HG02870 (cell line): Measurements from ENCODE around the gene CYP4V2.

ENCODE experiments used
- ATAC-seq: cut with Tn5 transposase; IDR thresholded peaks from one replicate; pipeline ENCODE4 v1.9.1; 2021; ENCODE audit warnings: mild to moderate bottlenecking, moderate library complexity; ENCODE audit not compliant: unreplicated experiment

CYP4V2 gene

DNA sequence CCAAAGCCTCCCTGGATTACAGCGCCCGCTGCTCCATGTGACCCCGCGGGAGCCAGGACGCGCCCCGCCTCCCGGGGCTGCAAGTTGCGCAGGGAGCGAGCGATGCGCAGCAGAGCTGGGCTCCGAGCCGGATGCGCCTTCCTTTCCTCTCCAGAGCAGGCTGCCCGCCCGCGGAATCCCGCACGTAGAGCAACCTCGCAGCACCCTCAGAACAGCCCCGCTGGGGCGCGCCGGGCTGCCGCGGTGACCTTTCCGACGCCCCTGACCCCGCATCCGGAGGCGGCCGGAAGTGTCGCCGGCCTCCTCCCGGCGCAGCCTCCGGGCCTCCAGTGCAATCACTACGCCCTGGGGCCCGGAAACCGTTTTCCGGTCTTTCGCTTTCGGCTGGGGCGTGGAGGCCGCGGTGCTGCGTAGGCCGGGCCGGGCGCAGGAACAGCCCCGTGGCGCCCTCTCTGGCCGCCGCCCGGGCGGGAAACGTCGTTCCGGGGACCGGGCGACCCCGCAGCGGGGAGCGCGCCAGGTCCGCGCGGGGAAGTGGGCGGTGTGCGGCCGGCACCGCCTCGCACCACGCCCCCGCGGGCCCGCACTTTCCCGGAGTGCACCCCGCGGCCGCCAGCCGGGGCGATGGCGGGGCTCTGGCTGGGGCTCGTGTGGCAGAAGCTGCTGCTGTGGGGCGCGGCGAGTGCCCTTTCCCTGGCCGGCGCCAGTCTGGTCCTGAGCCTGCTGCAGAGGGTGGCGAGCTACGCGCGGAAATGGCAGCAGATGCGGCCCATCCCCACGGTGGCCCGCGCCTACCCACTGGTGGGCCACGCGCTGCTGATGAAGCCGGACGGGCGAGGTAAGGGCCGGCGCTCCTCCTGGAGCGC lies at the start of gene CYP4V2:
Gene CYP4V2, plus strand, starts transcription at position 368 of the 866 bp plus-strand sequence. Its CDS starts 257 bp downstream, at position 625.
- peak; percentile 82 for ATAC-seq

DNA sequence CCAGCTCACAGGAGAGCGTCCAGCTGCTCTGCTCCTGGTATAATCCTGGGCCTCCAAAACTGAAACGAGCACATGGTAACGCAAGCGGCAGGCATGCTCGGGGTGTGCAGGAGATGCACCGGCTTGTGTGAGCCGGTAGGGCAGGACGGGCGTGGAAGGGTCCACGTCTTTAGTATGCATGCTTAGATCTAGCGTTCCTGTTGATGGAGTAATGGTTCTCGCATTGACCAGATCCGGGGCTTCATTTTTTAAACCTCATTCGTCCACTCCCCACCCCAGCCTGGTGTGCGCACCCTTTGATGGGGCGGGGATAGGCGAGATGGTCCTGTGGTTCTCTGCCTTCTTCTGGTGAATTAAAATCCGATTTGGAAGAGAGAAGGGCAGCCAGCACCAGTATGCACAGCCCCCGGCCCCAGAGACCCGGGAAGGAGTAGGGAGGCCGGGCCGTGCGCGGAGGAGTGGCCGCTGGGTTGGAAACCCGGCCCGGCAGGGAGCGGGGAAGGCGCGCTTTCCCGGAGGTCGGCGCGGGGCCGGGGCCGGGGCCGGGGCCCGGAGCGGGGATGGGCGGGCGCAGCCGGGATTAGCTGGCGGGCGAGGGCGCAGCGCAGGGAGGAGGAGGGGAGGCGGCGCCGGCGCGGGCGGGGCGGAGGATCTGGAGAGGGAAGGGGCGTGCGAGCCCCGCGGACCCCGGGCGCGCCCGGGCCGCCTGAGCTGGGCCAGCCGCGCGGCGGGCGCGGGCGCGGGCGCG lies 47.0 kb upstream of the CYP4V2 start:
- ATAC-seq = peak; percentile 40

DNA sequence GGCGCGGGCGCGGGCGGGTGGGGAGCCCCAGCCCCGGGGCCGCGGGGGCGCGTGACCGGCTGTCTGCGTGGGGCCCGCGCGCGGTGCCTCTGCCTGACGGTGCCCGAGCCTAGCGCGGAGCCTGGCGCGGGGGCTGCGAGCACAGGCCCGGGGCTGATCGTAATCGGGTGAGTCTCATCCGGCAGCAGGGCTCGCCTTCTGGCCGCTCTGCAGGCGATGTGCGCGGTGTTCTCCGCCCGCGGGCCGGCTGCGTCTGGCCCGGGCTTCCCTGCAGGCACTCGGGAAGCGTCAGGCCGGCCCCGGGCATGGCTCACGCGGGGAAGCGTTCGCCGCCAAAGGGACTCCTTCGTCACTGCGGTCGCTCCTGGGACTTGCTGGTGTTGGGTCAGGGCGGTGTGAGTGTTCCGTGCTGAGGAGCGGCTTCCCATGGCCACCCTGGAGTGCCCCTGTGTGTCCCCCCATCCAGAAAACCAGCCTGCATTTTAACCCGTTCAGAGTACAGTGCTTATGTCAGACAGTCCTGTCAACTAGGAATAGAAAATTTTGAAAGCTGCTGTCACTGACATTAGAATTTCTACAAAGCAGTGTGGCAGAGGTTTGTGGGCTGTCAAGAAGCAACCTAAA lies 46.3 kb upstream of the CYP4V2 start:
- peak; percentile 36 for ATAC-seq

DNA sequence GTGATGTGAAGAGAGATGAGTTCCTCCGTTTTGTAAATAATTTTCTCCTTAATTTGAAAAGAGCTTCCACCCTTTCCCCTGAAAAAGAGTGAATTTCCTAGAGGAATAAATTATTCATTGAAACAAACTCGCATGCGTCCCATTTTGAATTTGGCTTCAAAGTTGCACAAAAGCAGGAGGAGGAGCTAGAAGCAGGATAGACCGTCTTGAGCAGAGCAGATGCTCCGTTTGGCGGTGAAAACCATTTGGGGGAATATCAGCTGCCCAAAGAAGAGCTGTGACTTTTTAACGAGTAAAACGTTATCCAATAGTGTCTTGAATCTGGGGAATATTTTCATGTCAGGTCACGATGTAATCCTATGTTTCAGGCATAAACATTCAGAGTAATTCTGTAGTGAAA lies 44.9 kb upstream of the CYP4V2 start:
- ATAC-seq = no peak

DNA sequence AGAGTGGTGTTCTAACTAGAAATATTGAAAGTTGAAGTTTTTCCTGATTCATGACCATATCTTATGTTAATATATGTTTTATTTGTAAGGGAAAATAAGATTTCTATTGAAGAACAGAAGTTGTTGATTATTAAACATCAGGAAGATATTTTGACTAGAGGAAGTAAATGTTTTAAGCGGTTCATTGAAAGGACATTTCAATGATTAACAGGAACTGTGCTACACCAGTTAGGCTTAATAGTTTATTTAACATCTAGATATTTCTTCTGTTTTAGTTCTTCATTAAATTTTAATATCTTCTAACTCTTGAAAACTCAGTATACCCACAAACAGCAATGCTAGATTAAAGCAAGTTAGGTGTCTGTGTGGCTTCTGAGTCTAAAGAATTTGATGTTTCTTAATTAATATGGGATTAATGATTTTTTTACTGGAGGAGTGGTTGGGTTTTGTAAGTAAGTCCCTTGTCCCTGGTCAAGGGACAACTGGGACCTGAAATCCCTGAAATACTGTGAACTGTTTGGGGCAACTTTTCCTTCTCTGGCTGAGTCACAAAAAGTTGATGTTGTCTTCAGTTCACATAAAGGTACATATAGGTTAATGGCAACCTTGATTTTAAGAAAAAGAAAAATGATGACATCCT lies 42.9 kb upstream of the CYP4V2 start:
- ATAC-seq = no peak

DNA sequence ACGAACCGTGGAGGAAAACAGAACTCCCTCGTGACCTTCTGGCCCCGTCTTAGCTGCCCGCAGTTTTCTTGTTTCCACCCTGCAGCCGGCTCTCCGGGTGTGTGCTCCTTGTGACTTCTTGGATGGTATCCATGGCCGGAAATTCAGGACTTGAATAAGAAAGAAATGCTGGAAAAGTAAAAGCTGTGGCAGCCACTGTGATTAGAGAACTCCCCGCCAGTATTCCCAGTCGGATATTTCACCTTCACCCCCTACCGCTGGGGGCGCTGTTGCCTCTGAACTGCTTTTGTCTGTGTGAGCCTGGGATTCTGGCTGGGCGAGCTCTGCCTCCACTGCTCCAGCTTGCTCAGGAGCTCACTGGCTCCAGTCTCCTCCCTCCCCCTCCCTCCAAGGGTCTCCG lies 41.5 kb upstream of the CYP4V2 start:
- no peak for ATAC-seq

DNA sequence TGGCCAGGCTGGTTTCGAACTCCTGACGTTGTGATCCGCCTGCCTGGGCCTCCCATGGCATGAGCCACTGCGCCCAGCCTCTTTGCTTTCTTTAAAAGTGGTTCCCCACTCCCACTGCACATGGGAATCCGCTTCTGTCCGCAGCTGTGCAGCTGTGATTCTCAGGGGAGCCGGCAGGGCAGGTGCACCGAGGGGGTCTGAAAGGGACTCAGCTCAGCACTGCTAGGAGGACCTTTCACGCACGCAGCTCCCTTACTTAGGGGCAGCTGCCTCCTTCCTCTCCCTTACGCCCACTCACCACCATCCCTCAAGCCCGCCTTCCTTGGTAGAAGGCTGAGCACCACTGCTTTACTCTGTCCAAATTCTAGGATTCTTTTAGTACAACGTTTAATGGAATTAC lies 40.4 kb upstream of the CYP4V2 start:
- ATAC-seq = no peak

DNA sequence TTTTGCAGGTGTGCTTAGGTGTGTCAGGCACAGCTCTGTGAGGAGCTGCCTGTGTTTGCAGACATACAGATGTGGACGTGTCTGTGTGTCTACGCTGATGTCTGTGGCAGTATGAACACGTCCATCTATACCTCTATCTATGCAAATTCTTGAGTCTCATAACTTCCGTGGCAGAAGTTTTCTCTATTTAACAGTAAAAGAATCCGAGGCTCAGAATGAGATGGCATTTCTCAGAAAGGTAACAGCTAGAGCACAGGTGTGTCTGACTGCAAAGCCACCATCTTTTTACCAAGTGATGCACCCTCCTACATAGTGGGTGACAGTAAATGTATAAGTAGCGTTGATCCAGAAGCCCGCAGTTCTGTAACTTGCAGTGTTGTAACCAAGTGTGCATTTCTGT lies 39.9 kb upstream of the CYP4V2 start:
- ATAC-seq = no peak

DNA sequence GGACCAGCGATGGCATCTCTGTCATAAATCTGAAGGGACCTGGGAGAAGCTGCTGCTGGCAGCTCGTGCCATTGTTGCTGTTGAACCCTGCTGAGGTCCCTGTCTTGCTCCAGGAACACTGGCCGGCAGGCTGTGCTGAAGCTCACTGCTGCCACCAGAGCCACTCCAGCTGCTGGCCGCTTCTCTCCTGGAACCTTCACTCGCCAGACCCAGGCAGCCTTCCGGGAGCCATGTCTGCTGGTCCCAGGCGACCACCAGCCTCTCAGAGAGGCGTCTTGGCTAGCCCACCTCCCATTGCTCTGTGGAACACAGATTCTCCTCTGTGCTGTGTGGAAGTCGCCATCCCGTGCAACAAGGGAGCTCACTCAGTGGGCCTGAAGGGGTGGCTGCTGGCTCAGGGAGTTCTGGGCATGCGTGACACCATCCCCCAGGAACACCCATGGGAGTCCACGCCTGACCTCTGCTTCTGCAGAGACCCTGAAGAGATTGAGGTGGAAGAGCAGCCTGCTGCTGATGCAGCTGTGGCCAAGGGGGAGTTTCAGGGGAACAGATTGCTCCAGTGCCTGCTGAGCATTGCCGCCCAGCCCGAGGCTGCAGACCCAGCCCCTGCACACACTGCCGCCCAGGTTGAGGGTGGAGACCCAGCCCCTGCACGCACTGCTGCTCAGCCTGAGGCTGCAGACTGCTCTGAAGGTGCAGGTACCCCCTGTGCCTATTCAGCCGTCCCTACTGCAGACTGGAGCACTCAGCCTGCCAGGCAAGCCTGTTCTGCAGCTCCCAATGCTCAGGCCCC lies 33.1 kb upstream of the CYP4V2 start:
- ATAC-seq = no peak

DNA sequence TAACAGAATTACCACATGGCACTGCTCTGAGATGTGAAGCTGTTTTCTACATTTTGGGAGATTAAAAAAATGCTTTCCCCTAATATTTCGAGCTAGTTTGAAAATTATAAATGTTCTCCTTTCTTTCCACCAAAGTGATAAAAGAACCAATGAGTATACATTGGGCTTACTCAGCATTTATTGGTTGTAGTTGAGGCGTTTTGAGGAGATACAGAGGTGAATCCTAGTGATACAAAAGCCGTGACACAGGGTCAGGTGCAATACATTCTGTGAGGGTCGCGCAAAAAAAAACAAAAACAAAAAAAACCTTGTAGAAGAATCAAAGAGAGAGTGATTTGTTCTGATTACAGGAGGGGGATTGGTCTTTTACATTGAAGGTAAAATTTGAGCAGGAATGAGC lies 32.4 kb upstream of the CYP4V2 start:
- ATAC-seq = no peak

DNA sequence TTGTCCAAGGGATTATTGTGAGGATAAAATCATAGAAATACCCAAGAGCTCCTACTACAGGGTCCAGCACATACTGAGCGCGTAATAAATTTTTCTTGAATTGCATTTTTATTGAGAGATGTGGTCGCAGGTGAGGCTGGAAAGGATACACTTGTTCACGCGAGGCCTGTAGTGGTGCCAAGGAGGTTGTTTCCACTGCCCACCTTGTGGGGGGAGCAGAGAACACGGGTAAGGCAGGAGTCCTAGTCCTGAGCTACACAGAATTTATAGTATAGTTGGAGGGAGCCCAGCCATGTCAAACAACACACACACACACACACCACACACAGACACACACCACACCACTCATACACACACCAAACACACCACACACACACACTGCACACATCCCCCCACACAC lies 31.8 kb upstream of the CYP4V2 start:
- ATAC-seq = no peak

DNA sequence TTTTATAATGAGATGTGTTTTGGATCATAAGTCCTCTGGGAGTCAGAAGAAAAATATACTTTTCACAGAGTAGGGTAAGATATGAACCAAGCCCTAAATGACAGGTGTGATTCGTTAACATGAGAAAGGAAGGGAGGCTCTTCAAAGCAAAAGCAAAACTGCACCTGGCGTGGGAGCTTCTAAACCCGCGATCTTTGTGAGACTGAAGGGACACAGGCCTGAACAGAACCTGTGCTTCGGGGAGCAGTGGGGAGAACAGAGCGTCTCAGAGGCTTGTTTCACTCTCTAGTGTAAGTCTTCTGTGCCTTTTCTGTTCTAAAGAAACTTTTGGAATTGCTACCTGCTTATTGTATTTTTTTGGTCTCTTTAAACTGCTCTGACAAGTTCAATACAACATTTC lies 30.2 kb upstream of the CYP4V2 start:
- peak; percentile 100 for ATAC-seq

DNA sequence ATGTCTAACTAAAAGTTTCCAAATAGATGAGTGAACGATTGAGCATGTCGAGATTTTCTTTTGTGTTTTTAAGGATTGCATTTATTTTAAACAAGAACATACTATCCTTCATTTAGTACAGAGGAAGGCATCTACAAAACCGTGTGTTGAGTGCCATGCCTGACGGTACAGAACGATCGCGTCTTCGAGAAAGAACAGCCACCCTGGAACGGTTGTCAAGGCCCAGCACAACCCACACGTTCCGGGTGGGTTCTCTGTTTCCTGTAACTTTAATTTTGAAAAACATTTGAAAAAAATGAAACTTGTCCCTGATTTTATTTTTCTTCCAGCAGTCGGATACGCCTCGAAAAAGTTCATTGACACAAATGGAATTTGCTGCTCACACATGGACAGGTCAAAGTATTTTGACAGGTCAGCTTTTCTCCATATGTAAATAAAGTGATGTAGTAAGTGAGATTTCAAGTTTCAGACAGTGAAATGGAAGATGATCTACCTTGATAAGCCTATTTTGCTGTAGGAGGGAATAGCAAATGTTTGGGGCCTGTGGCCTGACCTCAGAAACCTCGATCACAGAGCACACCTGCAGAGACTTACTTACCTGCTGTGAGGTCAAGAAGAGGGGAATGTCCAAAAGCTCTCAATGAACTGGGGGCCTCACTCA lies 24.4 kb upstream of the CYP4V2 start:
- ATAC-seq = no peak

DNA sequence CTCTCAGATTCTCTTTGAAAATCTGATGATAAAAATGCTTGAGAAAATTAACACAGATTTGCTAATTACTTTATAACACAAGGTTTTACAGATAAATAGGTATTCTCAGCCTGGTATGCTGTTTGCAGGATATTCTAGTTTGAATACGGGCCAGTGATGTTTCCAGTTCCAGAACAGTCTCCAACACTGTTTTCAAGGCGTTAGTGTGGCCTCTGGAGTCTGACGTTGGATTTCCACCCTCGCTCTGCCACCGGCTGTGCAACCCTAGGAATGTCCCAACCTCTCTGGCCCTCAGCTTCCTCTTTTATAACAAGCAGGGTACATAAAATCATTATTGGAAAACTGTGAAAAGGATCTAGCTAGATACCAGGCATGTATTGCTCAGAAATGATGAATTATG lies 23.8 kb upstream of the CYP4V2 start:
- ATAC-seq = no peak

DNA sequence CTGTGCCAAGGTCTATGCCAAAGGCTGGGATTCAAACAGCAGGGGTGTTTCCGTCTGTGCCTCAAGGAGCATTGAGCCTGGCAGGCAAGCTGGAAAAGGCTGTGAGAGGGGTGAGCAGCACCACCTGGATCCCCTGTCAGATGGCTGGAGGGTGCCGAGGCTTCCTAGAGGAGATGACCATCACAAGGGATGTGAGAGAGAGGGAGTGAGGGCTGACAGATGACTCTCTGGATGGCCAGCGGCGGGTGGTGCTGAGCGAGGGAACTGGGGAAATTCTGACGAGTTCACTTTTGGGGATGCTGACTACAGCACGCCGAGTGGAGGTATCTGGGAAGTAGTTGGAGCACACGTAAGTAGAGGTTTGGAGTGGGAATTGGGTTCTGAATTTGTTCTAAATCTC lies 22.6 kb upstream of the CYP4V2 start:
- ATAC-seq = no peak

DNA sequence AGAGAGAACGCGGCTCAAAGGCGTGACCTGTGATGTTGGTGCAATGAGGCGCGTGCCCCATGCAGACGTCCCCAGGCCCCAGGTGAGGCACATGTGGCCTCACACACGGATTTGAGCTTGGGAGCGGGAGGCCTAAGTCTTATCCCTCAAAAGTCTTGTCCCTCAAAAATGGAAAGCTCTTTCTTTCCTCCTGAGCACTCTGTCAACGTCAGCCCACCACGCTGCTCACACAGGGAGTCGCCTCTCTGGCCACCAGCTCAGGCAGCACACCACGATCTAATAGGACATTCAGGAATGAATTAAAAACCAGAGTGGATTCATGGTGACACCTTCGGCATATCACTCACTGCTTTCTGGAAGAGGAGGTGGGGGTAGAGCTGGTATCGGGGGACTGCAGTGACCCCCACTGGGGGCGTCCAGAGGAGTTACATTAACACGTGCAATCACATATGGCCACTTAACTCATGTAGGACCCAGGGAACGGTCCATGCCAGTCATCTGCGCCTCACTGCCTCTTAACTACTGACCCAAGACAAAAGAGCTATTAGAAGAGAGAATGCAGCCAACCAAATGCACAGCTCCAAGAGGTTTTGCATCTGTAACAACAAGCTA lies 21.9 kb upstream of the CYP4V2 start:
- no peak for ATAC-seq

DNA sequence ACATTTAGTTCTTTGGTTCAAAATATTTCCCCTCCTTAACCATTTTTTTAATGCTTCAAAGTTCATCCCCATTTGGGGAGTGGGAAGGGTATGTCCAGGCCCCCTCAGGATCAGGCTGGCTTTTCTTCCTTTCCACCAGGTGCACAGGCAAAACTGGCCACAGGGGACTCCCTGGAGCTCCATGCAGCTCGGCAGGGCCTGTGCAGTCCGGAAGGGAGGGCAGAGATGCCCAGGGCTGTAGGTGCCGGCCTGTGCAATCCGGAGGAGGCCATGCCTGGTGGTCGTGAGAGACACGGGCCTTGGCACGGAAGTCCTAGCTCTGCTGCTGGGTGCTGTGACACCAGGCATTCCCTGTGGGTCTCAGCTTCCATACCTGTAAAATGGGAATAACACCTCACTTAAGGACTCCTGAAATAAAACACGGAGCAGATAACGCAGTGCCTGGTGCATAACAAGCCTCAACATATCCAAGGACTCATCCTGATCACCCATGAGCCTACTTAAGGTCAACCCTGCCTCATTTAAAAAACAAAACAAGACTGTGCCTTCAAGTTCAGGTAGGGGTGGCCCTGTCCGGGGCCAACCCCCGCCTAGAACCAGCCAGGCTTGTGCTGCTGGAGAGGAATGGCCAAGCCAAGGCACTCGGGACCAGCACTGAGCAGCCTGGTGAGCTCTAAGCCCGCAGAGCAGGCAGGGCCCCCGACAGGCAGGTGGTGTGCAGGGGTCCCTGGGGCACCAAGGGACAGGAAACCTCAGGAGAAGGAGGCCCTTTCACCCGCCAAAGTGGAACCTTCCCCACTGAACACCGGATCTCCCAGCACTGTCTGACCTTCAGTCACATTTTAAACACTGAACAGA lies 21.2 kb upstream of the CYP4V2 start:
- no peak for ATAC-seq

DNA sequence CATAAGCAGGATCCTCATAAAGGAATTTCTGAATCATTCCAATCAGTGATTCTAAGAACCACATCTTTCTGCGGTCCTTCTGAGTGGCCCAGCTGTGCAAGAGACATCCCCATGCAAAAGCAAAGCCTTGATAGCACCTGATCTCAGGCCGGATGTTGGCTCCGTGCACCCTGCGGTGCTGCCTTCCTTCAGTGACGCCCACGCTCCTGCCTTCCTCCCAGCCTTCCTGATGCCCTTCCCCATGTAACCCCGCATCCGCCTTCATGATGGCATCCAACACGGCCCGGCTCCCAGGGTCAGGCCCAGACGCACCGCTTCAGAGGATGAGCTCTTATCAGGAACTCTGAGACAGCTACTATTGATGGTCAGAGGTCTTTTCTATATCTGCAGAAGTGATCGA lies 20.4 kb upstream of the CYP4V2 start:
- ATAC-seq = no peak

DNA sequence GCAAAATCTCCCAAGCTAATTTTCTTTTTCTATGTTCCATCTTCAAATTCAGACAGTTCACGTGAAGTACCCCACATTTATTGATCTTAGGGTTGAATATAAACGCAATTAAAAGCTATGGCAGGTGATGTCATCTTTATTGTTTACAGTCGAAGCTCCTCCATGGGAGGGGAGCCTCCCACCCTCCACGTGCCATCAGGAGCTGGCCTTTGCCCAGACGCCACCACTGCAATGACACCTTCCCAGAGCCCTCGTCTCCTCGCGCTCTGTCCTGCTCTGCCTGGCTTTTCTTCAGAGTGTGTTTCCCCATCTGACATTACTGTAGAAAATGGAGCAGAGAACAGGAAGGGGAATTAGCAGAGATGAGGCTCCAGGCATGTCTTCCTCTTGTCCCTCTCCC lies 18.8 kb upstream of the CYP4V2 start:
- ATAC-seq = no peak
